GM21786 (cell line): Measurements from ENCODE around the gene ZNF273.
"Not testable (repeated sequence)": the region's sequence is repeated elsewhere in the genome, so short reads cannot be mapped to it uniquely, and the experiment has no call there.

Experiments
- ATAC-seq: cut with Tn5 transposase; IDR thresholded peaks from one replicate; pipeline ENCODE4 v1.9.1; 2021; ENCODE audit not compliant: unreplicated experiment

Gene ZNF273

GRCh38 chr7:64888901-64889685 lies 14.0 kb upstream of the ZNF273 start:
- no peak for ATAC-seq

DNA sequence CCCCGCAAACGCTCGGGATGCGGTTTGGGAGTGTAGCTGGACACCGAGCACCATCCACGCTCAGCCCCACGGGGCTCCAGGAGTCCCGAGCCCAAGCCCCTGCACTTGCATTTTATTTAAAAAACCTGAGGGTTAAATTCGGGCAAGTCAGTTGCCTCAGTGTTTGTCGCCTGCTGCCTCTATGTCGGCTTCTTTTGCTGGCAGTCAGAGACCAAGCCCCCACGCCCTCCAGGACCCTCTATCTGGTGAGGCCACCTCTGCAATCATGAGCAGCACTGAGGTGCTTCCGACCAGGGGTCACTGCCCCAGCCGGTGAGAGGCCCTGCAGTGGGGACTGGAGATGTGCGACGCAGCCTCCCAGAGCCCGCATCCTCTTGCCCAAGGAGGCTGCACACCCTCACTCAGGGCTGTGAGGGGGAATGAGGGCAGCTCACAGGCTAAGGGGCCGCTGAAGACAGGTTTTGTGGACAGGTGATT lies 13.3 kb upstream of the ZNF273 start:
- no peak for ATAC-seq

DNA sequence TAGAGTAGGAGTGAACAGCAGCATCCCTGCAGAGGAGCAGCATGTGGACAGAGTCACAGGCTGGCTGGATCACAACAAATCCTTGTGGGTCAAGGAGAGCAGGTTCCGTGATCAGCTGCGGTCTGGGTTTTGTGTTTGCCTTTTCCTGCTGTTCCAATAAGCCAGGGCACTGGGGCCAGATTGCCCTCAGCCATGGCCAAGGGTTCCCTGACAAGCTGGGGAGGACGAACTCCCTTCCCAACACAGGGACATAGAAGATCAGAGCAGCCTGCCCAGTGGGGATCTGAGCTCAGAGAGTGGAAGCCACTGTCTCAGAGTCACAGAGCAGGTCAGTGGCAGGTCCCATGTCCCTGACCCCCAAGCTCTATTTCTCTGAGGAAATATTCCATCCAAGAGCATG lies 12.8 kb upstream of the ZNF273 start:
- ATAC-seq: not testable (repeated sequence)

GRCh38 chr7:64890761-64891362 lies 12.2 kb upstream of the ZNF273 start:
- no peak for ATAC-seq

DNA sequence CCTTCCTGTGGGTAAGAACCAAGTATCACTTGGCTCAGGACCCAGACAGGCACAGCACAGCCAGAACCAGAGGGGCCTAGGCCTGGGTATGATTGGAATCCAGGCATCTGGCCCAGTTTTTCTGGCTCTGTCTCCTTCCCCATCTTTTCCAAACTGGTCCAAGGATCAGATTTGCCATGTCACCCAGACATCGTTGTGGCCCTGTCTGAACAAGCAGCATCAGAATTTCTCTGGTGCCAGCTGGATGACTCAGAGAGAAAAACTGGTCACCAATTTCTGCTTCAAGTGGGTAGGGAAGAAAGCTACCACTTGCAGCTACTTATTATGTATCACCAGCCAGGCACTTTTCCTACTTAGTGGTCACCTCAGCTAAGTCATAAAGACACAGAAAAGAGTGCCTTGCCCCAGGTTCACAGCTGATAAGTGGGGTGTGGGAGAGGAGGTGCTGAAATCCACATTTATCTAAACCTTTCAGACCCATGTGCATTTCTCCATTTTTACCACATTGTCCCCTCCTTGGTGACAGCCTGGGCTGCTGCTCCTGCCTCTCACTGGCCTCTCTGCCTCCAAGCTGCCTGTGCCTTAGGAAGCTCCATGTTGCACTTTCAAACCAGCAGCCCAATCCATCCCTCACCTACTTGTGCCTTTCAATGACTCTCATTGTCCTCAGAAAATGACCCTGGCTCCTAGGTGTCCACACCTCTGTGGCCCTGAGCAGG lies 11.6 kb upstream of the ZNF273 start:
- not testable (repeated sequence) for ATAC-seq

GRCh38 chr7:64892116-64892515 lies 11.0 kb upstream of the ZNF273 start:
- ATAC-seq: no peak

DNA sequence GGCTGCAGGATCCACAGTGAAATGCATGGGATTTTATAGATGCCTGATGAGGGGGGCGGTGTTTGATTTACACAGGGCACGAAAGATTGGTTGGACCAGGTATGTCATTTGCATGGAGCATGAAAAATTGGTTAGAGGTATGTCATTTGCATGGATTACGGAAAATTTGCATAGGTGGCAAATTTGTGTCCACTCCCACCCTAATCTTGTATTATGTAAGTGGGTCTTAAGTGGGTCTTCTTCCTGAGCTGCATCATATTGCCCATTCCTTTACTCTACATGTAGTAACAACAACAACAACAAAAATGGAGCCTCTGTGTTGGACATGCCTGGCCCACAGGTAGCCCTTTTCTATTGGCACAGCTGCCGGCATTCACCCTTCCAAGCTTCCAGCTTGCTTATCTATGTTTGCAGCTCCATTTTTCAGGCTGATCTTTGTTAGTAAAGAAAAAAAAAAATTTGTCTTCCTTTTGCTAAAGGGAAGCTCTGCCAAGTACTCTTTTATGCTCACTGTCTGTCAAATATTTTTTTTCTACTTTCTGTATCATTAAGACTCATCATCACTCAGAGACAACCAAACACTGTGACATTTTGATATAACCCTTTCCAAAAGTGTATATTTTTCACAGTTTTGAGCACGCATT lies 10.3 kb upstream of the ZNF273 start:
- no peak for ATAC-seq

DNA sequence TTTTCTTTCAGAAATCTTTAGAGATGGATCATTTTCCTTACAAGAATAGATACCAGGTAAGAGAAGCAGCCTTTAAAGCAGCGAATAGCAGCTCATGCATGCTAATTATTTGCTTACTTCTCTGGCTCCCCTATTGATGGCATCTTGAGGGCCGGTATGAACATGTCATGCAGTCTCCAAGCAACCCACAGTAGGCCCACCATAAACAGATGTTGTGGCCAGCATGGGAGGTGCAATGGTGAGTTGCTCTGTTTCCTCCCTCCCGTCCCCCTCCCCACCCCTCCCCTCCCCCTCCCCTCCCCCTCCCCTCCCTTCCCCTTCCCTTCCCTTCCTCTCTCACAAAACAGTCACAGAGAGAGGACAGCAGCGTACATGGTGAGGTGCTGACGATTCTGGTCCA lies 9.7 kb upstream of the ZNF273 start:
- ATAC-seq: no peak

DNA sequence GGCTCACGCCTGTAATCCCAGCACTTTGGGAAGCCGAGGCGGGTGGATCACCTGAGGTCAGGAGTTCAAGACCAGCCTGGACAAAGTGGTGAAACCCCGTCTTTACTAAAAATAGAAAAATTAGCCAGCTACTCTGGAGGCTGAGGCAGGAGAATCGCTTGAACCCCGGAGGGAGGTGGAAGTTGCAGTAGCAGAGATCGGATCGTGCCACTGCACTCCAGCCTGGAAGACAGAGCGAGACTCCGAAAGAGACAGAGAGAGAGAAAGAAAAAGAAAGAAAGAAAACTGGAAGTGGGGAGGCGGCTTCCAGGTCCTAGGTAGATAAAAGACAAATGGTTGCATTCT lies 640 bp upstream of the ZNF273 start:
- ATAC-seq: not testable (repeated sequence)

- no peak for ATAC-seq
Observed at GRCh38 chr7:64904008-64904407, 935 bp downstream of the ZNF273 start.

GRCh38 chr7:64905133-64905532 lies 2.1 kb downstream of the ZNF273 start:
- ATAC-seq: no peak

GRCh38 chr7:64905547-64905946 lies 2.5 kb downstream of the ZNF273 start:
- ATAC-seq: no peak

DNA sequence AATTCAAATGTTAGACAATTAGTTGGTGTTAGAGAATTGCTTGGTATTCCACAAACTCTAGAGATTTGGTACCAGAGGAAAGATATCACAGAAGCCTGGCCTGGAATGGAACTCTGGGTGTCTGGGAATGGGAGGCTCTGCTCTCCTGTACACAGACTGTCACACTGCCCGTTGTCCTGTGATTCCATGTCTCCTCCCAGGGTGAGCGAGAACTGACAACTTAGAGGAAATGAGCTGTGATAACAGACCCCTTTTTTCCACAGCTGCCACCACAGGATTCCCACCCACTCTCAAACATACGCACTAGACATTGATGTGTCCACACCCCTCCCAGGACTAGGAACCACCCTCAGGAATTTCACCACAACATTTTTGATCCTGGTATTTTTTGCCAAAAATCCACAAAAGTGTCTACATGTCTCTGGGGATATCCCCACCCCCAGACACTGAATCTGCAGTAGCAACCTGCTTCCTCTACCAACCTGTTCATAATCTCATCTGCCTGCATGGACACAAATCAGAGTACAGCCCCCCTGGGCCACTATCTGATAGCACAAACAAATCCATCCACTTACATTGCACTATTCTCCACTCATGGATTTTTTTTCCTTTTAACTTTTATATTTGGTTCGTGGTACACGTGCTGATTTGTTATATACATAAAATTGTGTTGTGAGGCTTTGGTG lies 4.7 kb downstream of the ZNF273 start:
- no peak for ATAC-seq

- ATAC-seq: no peak
Observed at GRCh38 chr7:64908358-64908757, 5.3 kb downstream of the ZNF273 start.

DNA sequence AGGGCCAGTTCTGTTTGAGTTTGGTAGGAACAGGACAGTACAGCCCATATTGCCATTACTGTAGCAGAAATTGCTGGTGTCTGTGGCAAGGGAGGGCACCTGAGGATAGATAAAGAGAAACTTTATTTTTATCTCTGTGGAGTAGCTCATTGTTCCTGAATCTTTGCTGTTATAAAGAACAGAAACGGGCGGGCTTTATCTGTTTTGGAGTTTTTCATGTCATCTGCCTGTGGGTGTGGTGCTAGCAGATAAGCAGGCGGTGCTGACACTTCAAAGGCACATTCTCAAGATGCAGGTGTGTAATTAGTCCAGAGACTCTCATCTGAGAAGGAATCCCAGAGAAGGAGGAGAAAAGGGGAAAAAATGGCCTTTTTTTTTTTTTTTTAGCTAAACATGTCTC lies 11.5 kb downstream of the ZNF273 start:
- no peak for ATAC-seq

DNA sequence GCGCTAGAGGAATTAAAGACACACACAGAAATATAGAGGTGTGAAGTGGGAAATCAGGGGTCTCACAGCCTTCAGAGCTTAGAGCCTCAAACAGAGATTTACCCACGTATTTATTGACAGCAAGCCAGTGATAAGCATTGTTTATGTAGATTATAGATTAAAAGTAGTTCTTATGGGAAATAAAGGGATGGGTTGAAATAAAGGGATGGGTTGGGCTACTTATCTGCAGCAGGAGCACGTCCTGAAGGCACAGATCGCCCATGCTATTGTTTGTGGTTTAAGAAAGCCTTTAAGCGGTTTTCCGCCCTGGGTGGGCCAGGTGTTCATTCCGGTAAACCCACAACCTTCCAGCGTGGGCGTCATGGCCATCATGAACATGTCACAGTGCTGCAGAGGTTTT lies 12.2 kb downstream of the ZNF273 start:
- not testable (repeated sequence) for ATAC-seq

GRCh38 chr7:64928252-64929187 lies 25.4 kb downstream of the ZNF273 start:
- ATAC-seq: not testable (repeated sequence)

DNA sequence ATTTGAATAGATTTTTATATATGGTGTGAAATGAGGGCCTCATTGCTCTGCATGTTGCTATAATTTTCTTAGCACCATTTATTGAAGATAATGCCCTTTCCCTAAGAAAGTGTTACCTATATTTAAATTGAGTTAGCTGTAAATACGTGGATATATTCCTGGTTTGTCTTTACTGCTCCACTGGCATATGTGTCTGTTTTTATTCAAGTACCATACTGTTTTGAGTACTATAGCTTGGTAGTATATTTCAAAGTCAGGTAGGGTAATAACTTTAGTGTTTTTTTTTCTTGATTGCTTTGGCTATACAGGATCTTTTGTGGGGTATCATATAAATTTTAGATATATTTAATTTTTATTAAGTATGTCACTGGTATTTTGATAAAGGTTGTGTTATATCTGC lies 31.4 kb downstream of the ZNF273 start:
- ATAC-seq: no peak

- ATAC-seq: no peak
Observed at GRCh38 chr7:64938540-64938939, 35.5 kb downstream of the ZNF273 start.

GRCh38 chr7:64940021-64940420 lies 36.9 kb downstream of the ZNF273 start:
- ATAC-seq: not testable (repeated sequence)
